Uterus (tissue), 4 donors: ENCODE data around the gene CAMK1G. TPM values are rescaled to one million over a fixed set of nuclear protein-coding genes. Genes with fewer than 3 reads are reported as not detected.

Experiments
- DNase-seq, 2 donors: peaks; one replicate each; pipeline ENCODE4 v3.0.0-alpha.2; 2019 to 2020
- H3K27ac ChIP-seq, 2 donors: fragments of 200-600 bp; sonication (generic); 1 replicate in 1 of 2; 2 replicates in 1 of 2; pipeline ENCODE4 v1.5.1; 2016 to 2018
- H3K27me3 ChIP-seq, 2 donors: fragments of 200-600 bp; sonication (generic); one replicate each; pipeline ENCODE4 v1.5.1; 2018 to 2019; ENCODE audit warnings: control low read depth in 1 of 2
- H3K36me3 ChIP-seq, 2 donors: fragments of 200-600 bp; sonication (generic); one replicate each; pipeline ENCODE4 v1.5.1; 2019; ENCODE audit warnings: control low read depth in 1 of 2
- H3K4me1 ChIP-seq, 2 donors: fragments of 200-600 bp; sonication (generic); one replicate each; pipeline ENCODE4 v1.5.1; 2018 to 2019; ENCODE audit warnings: control low read depth in 1 of 2
- H3K4me3 ChIP-seq, 2 donors: fragments of 200-600 bp; sonication (generic); 1 replicate in 1 of 2; 2 replicates in 1 of 2; pipeline ENCODE4 v1.5.1; 2018 to 2019; ENCODE audit warnings: mild to moderate bottlenecking in 1 of 2
- H3K9me3 ChIP-seq, 2 donors: fragments of 200-600 bp; sonication (generic); one replicate each; pipeline ENCODE4 v1.5.1; 2019; ENCODE audit warnings: control low read depth in 1 of 2
- CTCF ChIP-seq, 4 experiments: fragments of 200-600 bp in 2 of 4; fragments of 450-650 bp in 2 of 4; sonication (generic) in 2 of 4; IDR thresholded peaks; one replicate each; pipeline ENCODE4 v1.5.1; 2016 to 2019; ENCODE audit warnings: antibody characterized with exemption in 4 of 4, mild to moderate bottlenecking in 2 of 4, moderate library complexity in 1 of 4
- POLR2A ChIP-seq, 2 donors: fragments of 450-650 bp; IDR thresholded peaks; one replicate each; pipeline ENCODE4 v1.6.1; 2016; ENCODE audit warnings: antibody characterized with exemption in 2 of 2, mild to moderate bottlenecking in 1 of 2, moderate library complexity in 1 of 2
- intact Hi-C: fragments of 100-400 bp; cut with DNase I; formaldehyde crosslinking; loops from one replicate; pipeline ENCODE4 v1.15.1; 2023; ENCODE audit warnings: low total_unique reads
- total RNA-seq, 4 donors: library from RNA; depleted of rRNA in 3 of 4; stranded (reverse); fragments of >200 nt in 3 of 4; gene quantifications; one replicate each; pipeline versions ENCODE4 v1.1.0 to v1.2.4, GENCODE V29; 2014 to 2023
- donor health status: DM: yes; HTN: yes; CAD: no.

The CAMK1G gene
- total RNA-seq, 4 donors from 2014 or later: 0.43 to 5.6 TPM; not detected in 2

- H3K36me3 ChIP-seq: no peaks in the 10 kb centered on the region
- TF ChIP-seq POLR2A (IDR thresholded peaks at IDR 0.05): no peak
- no peak for TF ChIP-seq CTCF (IDR thresholded peaks at IDR 0.05)
- intact Hi-C loops: no loop called here
These were observed 18.7 kb upstream of the CAMK1G start for GRCh38 chr1:209564849-209565248.

GRCh38 chr1:209565759-209566678 is 17.5 kb upstream of the CAMK1G start:
- Histone ChIP-seq H3K27ac (no peak overlapping the region), H3K4me3 (no peak overlapping the region), H3K36me3 (no peaks in the 10 kb centered on the region), H3K9me3 (no peaks in the 10 kb centered on the region), H3K4me1 (no peaks in the 10 kb centered on the region), H3K27me3 (no peaks in the 10 kb centered on the region)
- intact Hi-C loops: no loop called here
- TF ChIP-seq POLR2A (IDR thresholded peaks at IDR 0.05): no peak
- TF ChIP-seq CTCF (IDR thresholded peaks at IDR 0.05): peak; percentile 38 to 54 (median 46)
- peak; percentile 48 to 62 for DNase-seq

More at GRCh38 chr1:209564849-209565248, 18.7 kb upstream of the CAMK1G start:
- no peaks in the 10 kb centered on the region for H3K27me3 ChIP-seq
- no peaks in the 10 kb centered on the region for H3K9me3 ChIP-seq
- no peak overlapping the region for H3K27ac ChIP-seq
- H3K4me1 ChIP-seq: no peaks in the 10 kb centered on the region
- DNase-seq: no peak
- H3K4me3 ChIP-seq: no peak overlapping the region

- DNase-seq: no peak
- TF ChIP-seq POLR2A (IDR thresholded peaks at IDR 0.05) (no peak), CTCF (IDR thresholded peaks at IDR 0.05) (no peak)
- no peaks in the 10 kb centered on the region for H3K4me1 ChIP-seq
- H3K9me3 ChIP-seq: no peaks in the 10 kb centered on the region
- intact Hi-C loops: no loop called here
- no peaks in the 10 kb centered on the region for H3K27me3 ChIP-seq
- no peaks in the 10 kb centered on the region for H3K36me3 ChIP-seq
- no peak overlapping the region for H3K4me3 ChIP-seq
- no peak overlapping the region for H3K27ac ChIP-seq
These were observed 15.8 kb upstream of the CAMK1G start for GRCh38 chr1:209567698-209568175.

GRCh38 chr1:209569455-209570207 is 13.9 kb upstream of the CAMK1G start:
- no peaks in the 10 kb centered on the region for H3K9me3 ChIP-seq
- H3K27ac ChIP-seq: no peak overlapping the region
- no peak overlapping the region for H3K4me3 ChIP-seq
- peak; percentile 69 to 70 for DNase-seq
- H3K36me3 ChIP-seq: no peaks in the 10 kb centered on the region
- intact Hi-C loops: no loop called here
- TF ChIP-seq CTCF (IDR thresholded peaks at IDR 0.05) (peak; percentile 66 to 81 (median 72)), POLR2A (IDR thresholded peaks at IDR 0.05) (no peak)
- H3K27me3 ChIP-seq: no peaks in the 10 kb centered on the region
- H3K4me1 ChIP-seq: no peaks in the 10 kb centered on the region
